Measurements from ENCODE around the gene CYB561D2.

Gene CYB561D2

DNA sequence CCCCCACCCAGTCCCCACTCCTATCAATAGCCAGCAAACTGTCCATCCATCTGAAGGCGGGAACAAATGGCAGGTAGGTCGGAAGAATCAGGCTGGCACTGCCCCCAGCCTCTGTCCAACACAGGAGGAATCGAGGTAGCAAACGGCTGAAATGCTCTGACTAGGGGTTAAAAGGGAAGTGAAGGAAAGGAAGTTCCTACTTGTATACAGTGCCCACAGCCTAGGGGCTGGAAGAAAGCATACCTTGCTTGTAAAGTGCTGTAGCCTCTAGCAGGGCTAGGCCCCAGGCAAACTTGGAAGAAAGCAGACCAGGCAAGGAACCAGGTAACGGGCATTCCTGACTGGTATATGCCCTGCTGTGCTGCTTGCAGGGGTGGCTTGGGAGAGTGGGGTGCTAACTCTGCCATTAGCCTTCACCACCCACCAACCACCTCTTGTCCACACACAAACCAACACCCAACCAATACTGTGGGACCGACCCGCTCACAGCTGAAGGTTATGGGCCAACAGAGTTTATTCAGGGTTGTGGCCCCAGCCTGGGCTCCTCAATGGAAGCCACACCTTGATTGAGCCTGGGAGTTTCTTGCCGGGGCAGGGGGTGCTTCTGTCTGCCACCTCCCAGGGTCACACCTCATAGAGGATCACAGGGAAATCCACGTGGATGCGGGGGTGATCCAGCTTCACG lies 25.0 kb upstream of the CYB561D2 start:
- TF ChIP-seq, protein P1, sequence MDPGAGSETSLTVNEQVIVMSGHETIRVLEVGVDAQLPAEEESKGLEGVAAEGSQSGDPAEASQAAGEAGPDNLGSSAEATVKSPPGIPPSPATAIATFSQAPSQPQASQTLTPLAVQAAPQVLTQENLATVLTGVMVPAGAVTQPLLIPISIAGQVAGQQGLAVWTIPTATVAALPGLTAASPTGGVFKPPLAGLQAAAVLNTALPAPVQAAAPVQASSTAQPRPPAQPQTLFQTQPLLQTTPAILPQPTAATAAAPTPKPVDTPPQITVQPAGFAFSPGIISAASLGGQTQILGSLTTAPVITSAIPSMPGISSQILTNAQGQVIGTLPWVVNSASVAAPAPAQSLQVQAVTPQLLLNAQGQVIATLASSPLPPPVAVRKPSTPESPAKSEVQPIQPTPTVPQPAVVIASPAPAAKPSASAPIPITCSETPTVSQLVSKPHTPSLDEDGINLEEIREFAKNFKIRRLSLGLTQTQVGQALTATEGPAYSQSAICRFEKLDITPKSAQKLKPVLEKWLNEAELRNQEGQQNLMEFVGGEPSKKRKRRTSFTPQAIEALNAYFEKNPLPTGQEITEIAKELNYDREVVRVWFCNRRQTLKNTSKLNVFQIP (CRISPR knock-in tag; IDR thresholded peaks at IDR 0.05; ENCODE audit: borderline replicate concordance, low read depth), result no peak
- no peak for ATAC-seq

DNA sequence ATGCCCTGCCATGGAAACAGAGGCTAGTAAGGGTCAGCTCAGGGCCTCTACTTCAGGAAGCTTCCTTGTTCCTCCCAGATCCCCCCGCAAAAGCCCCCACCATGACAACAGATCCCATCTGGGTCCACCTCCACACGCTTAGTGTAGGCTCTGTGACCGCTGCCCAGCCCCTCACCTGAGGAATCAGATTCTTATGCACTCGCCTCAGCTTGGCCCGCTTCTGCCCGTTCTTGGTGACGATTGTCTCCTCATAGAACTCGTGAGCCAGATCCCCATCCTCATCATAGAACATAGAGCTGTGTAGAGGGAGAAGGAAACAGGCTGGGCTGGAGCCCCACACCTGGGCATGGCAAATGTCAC lies 24.5 kb upstream of the CYB561D2 start:
- TF ChIP-seq, protein P2, sequence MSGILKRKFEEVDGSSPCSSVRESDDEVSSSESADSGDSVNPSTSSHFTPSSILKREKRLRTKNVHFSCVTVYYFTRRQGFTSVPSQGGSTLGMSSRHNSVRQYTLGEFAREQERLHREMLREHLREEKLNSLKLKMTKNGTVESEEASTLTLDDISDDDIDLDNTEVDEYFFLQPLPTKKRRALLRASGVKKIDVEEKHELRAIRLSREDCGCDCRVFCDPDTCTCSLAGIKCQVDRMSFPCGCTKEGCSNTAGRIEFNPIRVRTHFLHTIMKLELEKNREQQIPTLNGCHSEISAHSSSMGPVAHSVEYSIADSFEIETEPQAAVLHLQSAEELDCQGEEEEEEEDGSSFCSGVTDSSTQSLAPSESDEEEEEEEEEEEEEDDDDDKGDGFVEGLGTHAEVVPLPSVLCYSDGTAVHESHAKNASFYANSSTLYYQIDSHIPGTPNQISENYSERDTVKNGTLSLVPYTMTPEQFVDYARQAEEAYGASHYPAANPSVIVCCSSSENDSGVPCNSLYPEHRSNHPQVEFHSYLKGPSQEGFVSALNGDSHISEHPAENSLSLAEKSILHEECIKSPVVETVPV (CRISPR knock-in tag; IDR thresholded peaks at IDR 0.05), result no peak
- TF ChIP-seq, protein P3, sequence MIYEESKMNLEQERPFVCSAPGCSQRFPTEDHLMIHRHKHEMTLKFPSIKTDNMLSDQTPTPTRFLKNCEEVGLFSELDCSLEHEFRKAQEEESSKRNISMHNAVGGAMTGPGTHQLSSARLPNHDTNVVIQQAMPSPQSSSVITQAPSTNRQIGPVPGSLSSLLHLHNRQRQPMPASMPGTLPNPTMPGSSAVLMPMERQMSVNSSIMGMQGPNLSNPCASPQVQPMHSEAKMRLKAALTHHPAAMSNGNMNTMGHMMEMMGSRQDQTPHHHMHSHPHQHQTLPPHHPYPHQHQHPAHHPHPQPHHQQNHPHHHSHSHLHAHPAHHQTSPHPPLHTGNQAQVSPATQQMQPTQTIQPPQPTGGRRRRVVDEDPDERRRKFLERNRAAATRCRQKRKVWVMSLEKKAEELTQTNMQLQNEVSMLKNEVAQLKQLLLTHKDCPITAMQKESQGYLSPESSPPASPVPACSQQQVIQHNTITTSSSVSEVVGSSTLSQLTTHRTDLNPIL (CRISPR knock-in tag; IDR thresholded peaks at IDR 0.05; ENCODE audit: low read depth), result no peak
- TF ChIP-seq ZFP3 (CRISPR knock-in tag; IDR thresholded peaks at IDR 0.05) (no peak), ISL1 (CRISPR knock-in tag; IDR thresholded peaks at IDR 0.05) (no peak), TOX (CRISPR knock-in tag; IDR thresholded peaks at IDR 0.05; ENCODE audit: borderline replicate concordance) (no peak), TSHZ2 (CRISPR knock-in tag; IDR thresholded peaks at IDR 0.05) (no peak), GLIS3 (CRISPR knock-in tag; IDR thresholded peaks at IDR 0.05) (no peak), ARNTL (CRISPR knock-in tag; IDR thresholded peaks at IDR 0.05; ENCODE audit: borderline replicate concordance, low read depth) (no peak), ESRRG (CRISPR knock-in tag; IDR thresholded peaks at IDR 0.05) (no peak), ZNF565 (CRISPR knock-in tag; conservative IDR thresholded peaks at IDR 0.05; ENCODE audit: low read depth) (no peak), ZFP30 (CRISPR knock-in tag; IDR thresholded peaks at IDR 0.05) (no peak), ZC3H10 (CRISPR knock-in tag; IDR thresholded peaks at IDR 0.05) (no peak), SNAI2 (CRISPR knock-in tag; IDR thresholded peaks at IDR 0.05) (no peak), PATZ1 (CRISPR knock-in tag; IDR thresholded peaks at IDR 0.05; ENCODE audit: borderline replicate concordance) (no peak), ZNF8 (CRISPR knock-in tag; IDR thresholded peaks at IDR 0.05) (no peak), OSR1 (CRISPR knock-in tag; IDR thresholded peaks at IDR 0.05) (no peak), BACH2 (CRISPR knock-in tag; IDR thresholded peaks at IDR 0.05; ENCODE audit: borderline replicate concordance) (no peak)
- TF ChIP-seq, protein P1 (CRISPR knock-in tag; IDR thresholded peaks at IDR 0.05; ENCODE audit: borderline replicate concordance, low read depth), result no peak

GRCh38 chr3:50327129-50327528 lies 23.5 kb upstream of the CYB561D2 start:
- TF ChIP-seq OSR1 (CRISPR knock-in tag; IDR thresholded peaks at IDR 0.05) (no peak), ZFP30 (CRISPR knock-in tag; IDR thresholded peaks at IDR 0.05) (no peak), ZC3H10 (CRISPR knock-in tag; IDR thresholded peaks at IDR 0.05) (no peak), BACH2 (CRISPR knock-in tag; IDR thresholded peaks at IDR 0.05; ENCODE audit: borderline replicate concordance) (no peak), ZFP3 (CRISPR knock-in tag; IDR thresholded peaks at IDR 0.05) (no peak), TOX (CRISPR knock-in tag; IDR thresholded peaks at IDR 0.05; ENCODE audit: borderline replicate concordance) (no peak), ZNF70 (CRISPR knock-in tag; IDR thresholded peaks at IDR 0.05) (no peak), CSDC2 (CRISPR knock-in tag; IDR thresholded peaks at IDR 0.05) (no peak), PPARA (CRISPR knock-in tag; IDR thresholded peaks at IDR 0.05; ENCODE audit: borderline replicate concordance) (no peak)
- TF ChIP-seq, protein P2 (CRISPR knock-in tag; IDR thresholded peaks at IDR 0.05), result no peak
- TF ChIP-seq, protein P3 (CRISPR knock-in tag; IDR thresholded peaks at IDR 0.05; ENCODE audit: low read depth), result no peak
- no peak for ATAC-seq

More for the DNA sequence above, 24.5 kb upstream of the CYB561D2 start:
- ATAC-seq, result no peak
